GOT3 (cell line): Measurements from ENCODE around the gene IL22RA2.

Source experiments
- DNase-seq: peaks from one replicate; lab custom pipeline; 2025; ENCODE audit warnings: mixed read lengths; lab: John Stamatoyannopoulos, UW

The IL22RA2 gene

DNA sequence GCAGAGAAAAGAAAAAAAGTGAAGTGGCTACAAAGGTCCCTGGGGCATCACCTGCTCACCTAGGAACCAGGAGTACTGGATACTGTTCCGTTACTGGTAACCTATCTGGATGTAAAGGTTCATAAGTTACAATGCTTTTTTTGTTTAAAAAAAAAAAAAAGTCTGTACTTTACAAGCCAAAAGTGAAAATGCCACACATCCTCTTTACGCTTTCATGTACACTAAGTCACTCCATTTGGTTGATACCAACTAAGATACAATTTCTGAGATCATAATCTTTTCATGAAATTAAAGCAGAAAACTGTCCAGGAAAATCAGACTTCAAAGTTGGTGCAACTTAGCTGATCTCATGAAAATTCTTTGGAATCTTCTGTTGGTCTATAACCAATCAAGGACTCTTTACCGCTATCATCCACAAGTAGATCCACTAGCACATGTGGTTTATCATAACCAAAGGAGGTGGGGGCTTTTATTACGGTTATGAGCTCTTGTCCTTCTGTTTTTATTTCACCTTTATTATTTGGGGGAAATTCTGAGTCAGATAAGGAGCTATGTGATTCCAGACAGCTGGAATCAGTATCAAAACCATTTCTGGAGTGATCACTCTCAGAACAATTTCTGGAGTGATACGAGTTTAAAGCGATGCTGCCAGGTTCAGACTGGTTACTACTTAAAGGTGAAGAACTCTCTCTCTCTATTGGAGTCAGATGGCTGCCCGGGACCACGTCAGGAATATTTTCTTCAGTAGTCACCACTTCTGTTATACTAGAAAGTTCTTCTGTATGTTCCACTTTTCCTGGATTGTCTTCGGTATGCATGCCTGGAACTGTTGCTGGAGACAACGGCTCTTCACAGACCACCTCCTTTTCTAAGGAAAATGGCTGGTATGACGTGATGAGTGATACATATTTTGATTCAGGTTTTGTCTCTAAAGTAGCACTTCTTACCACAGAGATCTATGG is 24.5 kb upstream of the IL22RA2 start:
- DNase-seq: no peak

DNA sequence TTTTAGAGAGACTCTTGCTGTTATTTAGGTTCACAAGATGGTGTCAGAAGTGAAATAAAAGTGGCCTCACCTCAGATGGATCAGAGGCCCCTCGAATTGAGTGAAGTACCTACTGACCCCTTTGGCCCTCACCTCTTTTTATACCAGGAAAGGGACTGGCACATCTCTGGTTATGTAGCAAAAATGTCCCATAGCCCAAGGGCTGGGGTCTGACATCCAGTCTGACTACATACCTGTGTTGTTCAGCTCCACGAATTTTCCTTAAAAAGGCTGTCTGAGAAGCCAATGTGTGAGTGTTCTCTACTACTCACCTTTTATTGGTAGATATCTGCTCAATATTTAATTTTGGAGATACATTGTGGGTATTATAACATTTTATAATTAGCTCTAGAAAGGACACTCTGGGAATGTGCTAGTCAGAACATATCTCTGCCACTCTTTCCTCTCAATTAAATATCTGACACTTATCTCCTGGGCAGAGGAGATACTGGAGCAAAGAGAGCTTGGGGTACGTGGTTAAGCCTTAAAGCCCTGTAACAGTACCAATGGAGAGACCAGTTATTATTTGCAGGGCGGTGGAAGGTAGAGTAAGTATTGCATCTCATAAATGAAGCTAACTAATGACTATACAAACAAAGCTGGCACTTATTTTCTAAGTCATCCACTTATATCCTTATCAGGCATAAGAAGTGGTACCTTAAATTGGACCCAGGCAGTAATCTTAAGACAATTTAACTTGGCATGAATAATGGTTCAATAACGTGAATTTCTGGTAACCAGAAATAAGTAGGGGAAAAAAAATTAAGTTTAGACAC is 20.0 kb upstream of the IL22RA2 start:
- DNase-seq: no peak

DNA sequence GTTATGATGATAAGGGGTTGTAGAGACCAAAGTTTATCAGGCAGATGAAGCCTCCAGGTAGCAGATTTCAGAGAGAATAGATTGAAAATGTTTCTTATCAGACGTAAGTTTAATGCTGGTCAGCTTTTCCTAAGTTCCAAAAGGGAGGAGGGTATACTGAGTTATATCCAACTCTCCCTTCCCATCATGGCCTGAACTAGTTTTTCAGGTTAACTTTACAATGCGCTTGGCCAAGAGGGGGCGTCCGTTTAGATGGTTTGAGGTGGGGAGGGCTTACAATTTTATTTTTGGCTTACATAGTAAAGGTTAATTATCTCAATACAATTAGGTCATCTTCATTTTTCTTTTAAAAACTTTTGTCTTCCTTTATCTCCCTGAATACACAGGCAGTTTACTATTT is 19.4 kb upstream of the IL22RA2 start:
- no peak for DNase-seq

DNA sequence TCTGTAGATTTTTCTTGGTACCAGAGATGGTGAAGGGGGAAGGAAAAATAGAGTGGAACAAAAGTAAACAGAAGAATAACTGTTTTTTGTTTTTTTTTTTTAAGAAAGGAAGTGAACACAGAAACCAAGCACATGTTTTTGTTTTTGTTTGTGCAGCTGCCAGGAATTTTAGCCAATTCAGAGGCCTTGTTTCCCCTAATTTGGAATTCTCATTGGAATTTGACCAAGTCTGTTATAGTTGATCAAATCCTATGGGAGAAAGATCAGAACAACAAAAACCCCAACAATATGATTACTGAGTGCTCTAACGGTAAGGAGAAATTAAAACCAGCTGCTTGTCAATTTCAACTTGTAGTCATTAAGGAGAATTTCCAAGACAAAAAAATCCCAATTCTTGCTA is 18.2 kb upstream of the IL22RA2 start:
- DNase-seq: no peak

DNA sequence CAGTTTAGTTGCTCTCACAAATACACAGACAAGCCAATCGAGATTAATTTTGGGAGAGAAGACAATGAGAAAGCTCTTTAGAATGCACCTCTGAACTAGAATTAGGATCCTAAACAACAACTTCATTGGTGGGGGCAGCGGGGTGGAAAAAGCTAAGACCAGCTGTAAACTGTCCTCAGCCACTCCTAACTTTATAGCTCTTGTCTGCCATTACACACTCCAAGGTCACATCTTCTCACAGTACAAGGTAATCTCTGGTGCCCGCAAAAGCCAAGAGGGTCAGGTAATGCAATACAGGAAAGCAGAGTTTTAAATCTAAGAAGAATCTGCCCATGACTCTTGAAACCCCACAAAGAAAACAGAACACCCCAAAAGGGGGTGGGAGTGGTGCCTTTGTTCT is 17.8 kb upstream of the IL22RA2 start:
- no peak for DNase-seq

DNA sequence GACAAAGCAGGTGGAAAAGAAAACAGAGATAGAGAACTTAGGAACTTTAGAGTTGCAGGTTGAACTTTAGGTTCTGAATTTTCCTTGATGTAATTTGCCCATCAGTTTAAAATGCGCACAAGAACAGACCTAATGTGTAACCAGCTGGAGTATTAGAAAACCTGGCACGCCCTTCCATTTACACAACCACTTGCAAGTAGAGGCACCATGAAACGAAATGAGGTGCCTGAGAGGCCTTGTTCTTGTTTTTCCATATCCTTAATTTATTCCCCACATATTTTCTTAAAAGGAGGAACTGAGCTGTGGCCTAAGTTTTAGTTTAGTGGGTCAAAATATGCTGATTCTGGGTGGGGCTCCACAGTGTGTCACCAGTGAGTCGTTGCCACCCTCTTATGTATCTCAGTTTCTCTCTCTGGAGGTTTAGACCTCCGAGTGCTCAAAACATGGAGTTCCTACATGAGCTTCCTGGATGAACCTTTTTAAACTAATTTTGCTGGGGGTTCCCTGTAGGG is 17.2 kb upstream of the IL22RA2 start:
- no peak for DNase-seq

DNA sequence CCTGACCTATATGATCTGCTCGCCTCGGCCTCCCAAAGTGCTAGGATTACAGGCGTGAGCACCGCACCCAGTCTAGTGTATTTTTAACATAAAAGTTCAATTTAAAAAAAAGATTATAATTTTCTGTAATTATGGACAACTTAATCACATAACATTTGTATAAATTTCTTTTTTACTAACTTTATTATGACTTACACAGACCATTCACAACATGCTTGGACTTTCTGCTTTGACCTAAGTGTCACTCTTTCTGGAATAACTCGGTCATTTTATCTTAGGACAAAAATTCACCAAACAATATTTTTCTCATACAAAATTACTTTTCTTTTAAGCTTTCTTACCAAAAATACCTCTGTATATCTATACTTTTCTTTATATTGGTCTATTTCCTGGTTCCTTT is 15.4 kb upstream of the IL22RA2 start:
- DNase-seq: no peak

DNA sequence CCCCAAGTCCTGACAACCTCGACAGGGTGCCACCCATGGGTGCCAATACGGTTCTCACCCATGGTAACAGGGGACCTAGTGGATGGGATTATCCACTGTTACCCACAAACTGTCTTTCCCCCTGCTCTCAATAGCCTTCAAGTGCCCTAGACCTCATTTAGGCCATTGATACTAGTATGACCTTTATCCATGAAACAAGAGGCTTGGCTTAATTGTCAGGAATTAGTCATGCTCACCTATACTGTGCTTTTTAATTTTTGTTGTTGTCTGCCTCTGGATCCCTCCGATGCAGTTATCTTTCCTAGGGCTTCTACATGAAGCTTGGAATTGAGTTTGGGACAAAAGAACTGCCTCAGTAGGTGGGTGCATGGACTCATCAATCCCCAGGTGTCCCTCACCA is 11.8 kb upstream of the IL22RA2 start:
- DNase-seq: no peak

DNA sequence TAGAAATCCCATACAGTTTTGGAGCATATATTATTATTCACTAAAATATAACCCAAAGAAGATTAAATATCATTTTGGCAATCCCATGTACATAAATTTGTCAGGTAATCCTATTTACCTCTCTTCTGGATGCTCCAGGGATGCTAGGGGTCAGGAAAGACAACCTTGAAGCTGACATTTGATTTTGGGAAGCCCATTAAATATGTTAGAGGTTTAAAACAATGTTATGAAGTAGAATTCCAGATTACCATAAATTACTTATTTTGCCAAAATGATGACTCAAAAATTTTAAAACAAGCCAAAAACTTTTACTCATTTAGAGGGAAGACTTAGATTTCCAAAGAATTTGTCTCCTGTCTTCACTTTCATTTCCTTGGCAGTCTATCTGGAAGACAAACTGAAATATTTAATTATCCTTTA is 9.2 kb upstream of the IL22RA2 start:
- DNase-seq: no peak

DNA sequence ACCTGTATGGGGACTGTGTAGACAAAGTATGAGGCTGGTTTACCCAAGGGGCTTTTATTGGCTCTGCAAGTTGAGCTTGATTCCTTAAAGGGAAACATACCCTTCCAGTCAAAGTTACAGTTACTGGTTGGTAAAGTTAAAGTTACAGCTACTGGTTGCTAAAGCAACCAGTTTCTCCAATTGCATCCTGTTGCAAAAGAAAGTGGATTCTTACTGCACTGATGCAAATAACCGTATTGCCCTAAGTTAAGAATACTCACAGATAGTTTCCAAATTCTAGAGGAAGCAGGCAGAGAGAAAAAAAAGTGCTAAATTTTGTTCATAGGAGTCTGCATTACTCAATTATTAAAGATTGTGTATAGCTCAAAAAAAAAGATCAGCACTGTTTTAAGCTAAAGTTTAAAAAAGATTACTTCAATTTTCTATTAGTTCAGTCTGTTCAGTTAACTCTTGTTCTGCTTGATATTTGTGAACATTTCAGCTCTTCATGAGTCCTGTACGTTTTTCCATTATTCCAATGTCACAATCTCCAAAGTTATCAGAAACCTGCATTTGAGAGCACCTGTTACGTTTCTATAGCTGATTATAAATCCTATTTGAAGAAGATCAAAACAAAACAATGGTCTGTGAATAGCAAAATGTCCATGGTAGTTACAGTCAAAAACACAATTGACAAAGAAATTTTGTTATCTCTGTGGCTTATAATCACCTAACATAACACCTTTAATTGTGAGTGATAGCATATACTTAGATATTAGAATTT is 8.6 kb upstream of the IL22RA2 start:
- DNase-seq: no peak

DNA sequence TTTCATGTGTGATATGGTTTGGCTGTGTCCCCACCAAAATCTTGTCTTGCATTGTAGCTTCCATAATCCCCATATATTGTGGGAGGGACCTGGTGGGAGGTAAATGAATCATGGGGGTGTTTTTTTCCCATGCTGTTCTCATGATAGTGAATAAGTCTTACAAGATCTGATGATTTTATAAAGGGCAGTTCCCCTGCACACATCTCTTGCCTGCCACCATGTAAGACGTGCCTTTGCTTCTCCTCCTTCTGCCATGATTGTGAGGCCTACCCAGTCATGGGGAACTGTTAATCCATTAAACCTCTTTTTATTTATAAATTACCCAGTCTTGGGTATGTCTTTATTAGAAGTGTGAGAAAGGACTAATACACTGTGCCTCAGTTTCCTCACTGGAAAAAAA is 4.2 kb upstream of the IL22RA2 start:
- no peak for DNase-seq

DNA sequence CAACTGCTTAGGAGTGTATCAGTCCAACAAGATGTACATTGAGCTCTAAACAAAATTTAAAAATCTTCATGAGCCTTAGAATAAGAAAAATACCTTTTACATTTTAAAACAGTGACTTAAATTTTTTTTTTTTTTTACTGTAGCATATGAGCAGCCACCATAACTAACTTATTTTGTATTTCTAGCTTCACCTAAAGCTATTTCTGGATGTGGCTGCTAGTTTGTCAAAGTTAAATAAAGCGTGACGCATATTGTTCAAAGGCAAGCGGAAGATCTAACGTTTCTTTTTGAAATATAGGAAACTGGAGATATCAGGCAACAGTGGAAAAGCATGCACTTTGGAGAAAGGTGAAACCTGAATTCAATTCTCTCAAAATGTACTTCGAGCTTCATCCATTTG is 3.3 kb upstream of the IL22RA2 start:
- DNase-seq: no peak

DNA sequence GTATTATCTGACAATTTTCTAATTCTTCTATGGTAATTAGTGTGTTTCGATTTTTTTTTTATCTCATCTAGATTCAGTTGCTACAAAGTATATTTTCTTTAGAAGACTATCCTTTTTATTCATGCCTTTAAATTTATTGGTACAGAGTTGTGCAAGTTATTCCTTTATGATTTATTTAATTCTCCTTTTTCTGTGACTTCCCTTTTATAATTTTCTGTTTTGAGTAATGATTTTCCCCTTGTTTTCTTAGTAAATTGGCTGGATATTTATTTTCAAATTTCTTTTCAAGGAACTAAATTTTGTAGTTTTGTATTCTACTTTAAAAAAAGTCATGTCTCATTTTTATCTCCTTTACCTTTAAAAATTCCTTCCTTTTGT is 2.4 kb upstream of the IL22RA2 start:
- DNase-seq: no peak

DNA sequence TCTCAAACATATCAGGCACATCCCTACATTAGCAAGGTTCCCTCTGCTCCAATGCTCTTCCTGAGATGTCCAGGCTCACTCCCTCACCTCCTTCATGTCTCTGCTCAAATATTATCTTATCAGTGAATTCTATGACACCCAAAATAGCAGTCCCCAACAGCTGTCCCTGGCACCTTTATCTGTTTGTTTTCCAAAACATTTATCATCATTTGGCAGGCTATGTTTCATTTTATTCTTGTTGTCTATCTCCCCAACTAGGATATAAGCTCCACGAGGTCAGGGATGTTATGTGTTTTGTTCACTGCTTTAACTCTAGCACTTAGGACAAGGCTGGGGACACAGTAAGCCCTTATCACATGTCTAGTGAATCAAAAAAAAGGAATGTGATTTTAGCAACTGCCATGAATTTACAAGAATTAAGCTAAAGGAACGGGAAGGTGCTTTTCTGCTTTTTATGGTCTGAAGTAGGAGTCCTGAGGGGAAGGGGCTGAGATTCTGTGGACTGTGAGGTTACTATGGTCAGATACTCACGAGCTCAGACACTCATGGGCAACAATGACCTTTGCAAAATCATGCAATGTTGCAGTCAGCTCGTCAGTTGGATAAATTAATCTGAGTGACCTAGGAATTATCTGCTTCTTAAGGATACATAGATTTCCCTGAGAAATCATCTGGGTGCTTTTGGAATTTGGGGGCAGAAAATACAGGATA is 1.9 kb upstream of the IL22RA2 start:
- no peak for DNase-seq

DNA sequence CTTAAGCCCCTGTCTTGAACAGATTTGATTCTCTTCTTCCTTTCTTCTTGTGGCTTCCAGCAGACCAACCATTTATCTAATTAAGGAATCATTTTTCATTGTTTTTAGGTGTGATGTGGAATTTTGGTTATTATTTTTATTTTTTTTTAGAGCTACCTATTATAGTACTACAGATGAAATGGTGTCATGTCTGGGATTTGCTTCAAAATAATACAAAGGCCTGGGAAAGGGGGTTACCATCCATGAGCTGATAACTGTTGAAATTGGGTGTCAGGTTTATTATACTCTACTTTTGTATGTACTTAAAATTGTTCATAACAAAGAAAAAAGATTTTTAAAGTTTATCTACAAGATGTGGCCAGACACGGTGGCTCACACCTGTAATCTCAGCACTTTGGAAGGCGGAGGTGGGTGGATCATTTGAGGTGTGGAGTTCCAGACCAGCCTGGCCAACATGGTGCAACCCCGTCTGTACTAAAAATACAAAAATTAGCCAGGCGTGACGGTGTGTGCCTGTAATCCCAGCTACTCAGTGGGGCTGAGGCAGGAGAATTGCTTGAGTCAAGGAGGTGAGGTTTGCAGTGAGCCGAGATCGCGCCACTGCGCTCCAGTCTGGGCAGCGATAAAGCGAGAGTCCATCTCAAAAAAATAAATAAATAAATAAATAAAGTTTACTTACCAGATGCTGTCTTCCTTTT is 561 bp downstream of the IL22RA2 start:
- DNase-seq: no peak

DNA sequence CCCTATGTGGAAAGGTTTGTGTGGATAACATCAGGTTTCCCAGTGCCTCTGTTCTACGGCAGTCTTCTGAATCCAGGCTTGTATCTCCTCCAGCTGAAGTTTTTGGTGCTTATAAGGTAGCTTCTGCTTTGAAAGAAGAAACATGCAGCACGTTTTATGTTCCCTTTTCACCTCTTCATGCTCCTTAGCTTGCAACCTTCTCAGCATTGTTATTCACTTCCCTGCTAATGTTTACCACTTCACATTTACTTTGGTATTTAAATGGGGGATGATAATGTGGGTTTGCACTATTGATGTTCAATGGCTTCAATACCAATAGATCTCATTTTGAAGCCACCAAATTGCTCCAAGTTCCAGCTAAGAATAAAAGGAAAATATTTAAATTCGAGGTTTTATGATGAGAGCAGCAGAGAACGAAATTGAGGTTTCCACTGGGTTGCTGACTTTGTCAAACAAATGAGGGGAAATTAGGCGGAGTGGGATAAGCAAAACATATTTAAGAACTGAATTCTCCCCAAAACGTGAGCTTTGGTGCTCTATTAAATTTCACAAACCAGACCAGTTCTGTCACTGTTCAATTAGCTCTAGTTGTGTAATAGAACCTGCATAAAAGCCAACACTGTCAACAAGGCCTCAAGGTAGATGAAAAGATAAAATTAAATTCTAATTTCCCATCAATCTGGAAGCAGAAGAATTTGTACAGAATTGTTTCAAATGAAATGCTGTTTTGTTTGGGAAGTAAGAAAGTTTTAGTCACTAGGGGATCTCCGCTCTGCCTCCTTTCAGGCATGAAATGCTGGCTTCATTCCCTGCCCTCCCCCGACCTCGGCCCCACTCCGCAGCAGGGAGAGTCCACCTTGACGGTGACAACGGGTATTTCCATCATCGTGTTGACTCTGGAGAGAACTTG is 1.4 kb downstream of the IL22RA2 start:
- no peak for DNase-seq

DNA sequence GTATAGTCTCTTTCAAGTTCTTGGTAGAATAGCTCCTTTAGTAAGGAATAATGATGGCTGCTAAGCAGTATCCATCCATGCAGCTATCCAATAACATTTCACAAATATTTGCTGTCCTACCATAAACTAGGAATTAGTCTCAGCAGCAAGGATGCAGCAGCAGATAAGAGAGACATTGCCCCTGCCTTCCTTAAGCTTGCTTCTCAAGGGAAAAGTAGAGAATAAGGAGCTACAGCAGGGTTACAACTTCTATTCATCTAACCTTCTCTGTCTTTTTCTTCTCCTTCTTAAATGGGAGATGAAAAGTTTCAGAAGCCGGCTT is 2.4 kb downstream of the IL22RA2 start:
- no peak for DNase-seq

DNA sequence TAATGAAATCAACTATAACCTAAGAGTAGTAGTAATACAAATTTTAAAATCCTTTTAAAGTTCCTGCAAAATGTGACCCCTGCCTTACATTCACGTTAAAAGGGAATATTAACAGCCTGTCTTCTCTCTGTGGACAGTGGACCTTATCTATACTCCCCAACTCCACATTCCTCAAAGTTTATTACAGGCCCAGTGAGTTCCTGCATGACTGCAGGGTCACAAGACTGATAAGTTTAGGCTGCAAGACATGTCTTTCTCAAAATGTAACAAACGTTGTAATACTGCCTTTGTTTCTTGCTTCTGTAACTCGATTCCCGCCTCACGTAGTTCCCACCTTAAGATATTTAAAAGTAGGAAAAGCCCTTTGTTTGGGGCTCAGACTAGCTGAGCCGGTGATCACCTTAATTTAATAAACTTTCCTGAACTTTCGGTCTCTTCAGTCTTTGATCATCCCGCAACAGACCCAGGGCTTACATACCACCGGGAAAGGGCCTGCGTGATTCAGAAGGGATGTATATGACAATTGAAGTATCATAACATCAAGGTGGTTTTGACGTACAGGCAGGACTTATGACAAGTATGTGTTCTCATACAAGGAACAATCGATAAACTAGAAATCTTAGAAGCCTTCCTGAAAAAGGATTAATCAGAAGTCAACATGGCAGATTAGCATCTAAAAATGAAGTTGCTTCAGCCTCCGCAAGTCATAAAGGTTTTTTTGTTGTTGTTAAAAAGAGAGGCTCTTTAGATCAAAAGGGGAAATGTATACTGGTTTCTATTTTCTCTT is 3.0 kb downstream of the IL22RA2 start:
- DNase-seq: no peak

DNA sequence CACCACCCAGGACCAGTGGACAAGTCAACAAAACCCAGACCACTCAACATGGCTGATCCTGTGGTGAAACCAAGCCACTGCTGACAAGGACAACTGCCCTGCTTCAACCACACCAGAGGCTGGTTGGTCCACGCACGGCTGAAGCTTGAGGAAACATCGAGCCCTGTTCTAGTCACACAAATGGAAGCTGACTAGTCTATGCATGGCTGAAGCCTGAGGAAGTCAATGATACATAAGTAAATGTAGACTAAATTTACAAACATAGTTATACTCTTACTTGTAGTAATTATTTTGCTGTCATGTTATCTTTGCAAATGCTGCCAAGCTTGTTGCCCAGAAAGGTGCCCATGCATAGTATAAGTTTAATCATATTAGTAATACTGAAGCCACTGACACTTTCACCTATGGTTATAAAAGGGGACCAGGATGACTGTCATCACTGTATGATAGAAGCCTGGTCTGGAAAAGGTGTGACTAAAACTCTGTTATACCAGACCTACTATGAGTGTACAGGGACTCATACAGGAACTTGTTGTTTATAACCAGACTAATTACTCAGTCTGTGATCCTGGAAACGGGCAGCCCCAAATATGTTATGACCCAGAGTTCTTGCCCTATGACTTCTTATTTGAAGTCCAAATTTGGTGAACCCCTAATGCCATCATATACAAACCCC is 5.6 kb downstream of the IL22RA2 start:
- DNase-seq: no peak
